HepG2 (cell line): ENCODE data around the gene EYA4. TPM values are rescaled to one million over a fixed set of nuclear protein-coding genes. Genes with fewer than 3 reads are reported as not detected.

ENCODE experiments used
- ATAC-seq: fragments of 200-7000 bp; cut with Tn5 transposase; 3 replicates; pipeline ENCODE4 v1.9.1; 2020; ENCODE audit warnings: mild to moderate bottlenecking, moderate library complexity
- BruUV-seq: library from RNA; stranded (reverse); fragments of 400-500 nt; replicated peaks from 2 replicates; lab custom pipeline; 2021; lab: Mats Ljungman, UMichigan
- CTCF ChIA-PET: fragments of 300-600 bp; formaldehyde crosslinking; extraction: SDS; loops from one replicate; lab custom pipeline; 2021; ENCODE audit warnings: low total read pairs, inconsistent platforms, low intra/inter-chr PET ratio; lab: Yijun Ruan, JAX
- POLR2A ChIA-PET: fragments of 350-600 bp; sonication (Branson Sonifier 250); formaldehyde crosslinking; loops from one replicate; lab custom pipeline; 2020; ENCODE audit warnings: antibody characterized with exemption, inconsistent platforms; lab: Yijun Ruan, JAX
- DNase-seq: peaks from one replicate; pipeline ENCODE4 v3.0.0-alpha.2; 2015; ENCODE audit warnings: low spot score
- FAIRE-seq: peaks from 3 replicates; lab custom pipeline; 2011; peaks lifted over from hg19 to GRCh38; lab: Jason Lieb, UNC
- H2AFZ ChIP-seq: one replicate; pipeline ENCODE4 v1.6.1; 2011; ENCODE audit warnings: low read length, inconsistent platforms
- H3K27ac ChIP-seq: fragments of 300-600 bp; 3 replicates; pipeline ENCODE4 v1.8.0; 2011; ENCODE audit warnings: mixed run types, mild to moderate bottlenecking, mixed read lengths, low read length, inconsistent platforms; ENCODE audit not compliant: insufficient read depth; ENCODE audit errors: extremely low read length
- H3K27me3 ChIP-seq, 2 experiments: fragments of 200-600 bp in 1 of 2; 2 replicates in 1 of 2; 3 replicates in 1 of 2; pipeline versions ENCODE4 v1.6.0 to v1.8.0; 2011; ENCODE audit warnings: low read length in 2 of 2, mild to moderate bottlenecking in 2 of 2, moderate library complexity in 2 of 2, inconsistent platforms in 1 of 2; ENCODE audit not compliant: insufficient read depth in 2 of 2, control insufficient read depth in 1 of 2
- H3K36me3 ChIP-seq, 2 experiments: fragments of 200-600 bp in 1 of 2; replicated peaks in 1 of 2; 2 replicates in 1 of 2; 3 replicates in 1 of 2; pipeline versions ENCODE4 v1.5.1 to v1.8.0; 2011; ENCODE audit warnings: low read length in 2 of 2, inconsistent platforms in 1 of 2; ENCODE audit not compliant: insufficient read depth in 2 of 2, control insufficient read depth in 1 of 2
- H3K4me1 ChIP-seq: 2 replicates; pipeline ENCODE4 v1.5.1; 2012; ENCODE audit warnings: low read length, inconsistent platforms; ENCODE audit not compliant: insufficient read depth
- H3K4me2 ChIP-seq: 2 replicates; pipeline ENCODE4 v1.6.0; 2011; ENCODE audit warnings: low read depth, low read length, inconsistent platforms
- H3K4me3 ChIP-seq, 3 experiments: fragments of 200-600 bp in 1 of 3; sonication (generic), shearing (Covaris generic) in 1 of 3; replicated peaks in 1 of 3; 2 replicates each; pipeline ENCODE4 v1.5.1; 2011 to 2016; ENCODE audit warnings: low read length in 3 of 3, inconsistent platforms in 2 of 3, low read depth in 2 of 3, mild to moderate bottlenecking in 2 of 3, control low read depth in 1 of 3, mixed read lengths in 1 of 3; ENCODE audit not compliant: insufficient read depth in 1 of 3
- H3K79me2 ChIP-seq: one replicate; pipeline ENCODE4 v1.6.1; 2011; ENCODE audit warnings: low read length, inconsistent platforms; ENCODE audit not compliant: insufficient read depth
- H3K9ac ChIP-seq: 2 replicates; pipeline ENCODE4 v1.6.0; 2011; ENCODE audit warnings: mild to moderate bottlenecking, low read depth, low read length, inconsistent platforms; ENCODE audit not compliant: insufficient read depth
- H3K9me3 ChIP-seq: 2 replicates; pipeline ENCODE4 v1.5.1; 2012; ENCODE audit warnings: mild to moderate bottlenecking, low read length
- H4K20me1 ChIP-seq: 2 replicates; pipeline ENCODE4 v1.6.0; 2011; ENCODE audit warnings: inconsistent platforms, mild to moderate bottlenecking, low read length, moderate library complexity; ENCODE audit not compliant: insufficient read depth
- HNRNPK ChIP-seq: fragments of 200-400 bp; formaldehyde crosslinking; IDR thresholded peaks from 2 replicates; pipeline ENCODE4 v1.6.1; 2018; ENCODE audit warnings: low read length, low read depth, moderate library complexity, mild to moderate bottlenecking; ENCODE audit not compliant: poor library complexity, severe bottlenecking
- ISL2 ChIP-seq: sonication (generic); formaldehyde crosslinking; IDR thresholded peaks from 2 replicates; pipeline ENCODE4 v1.5.0; 2020; ENCODE audit warnings: missing genetic modification reagents
- SRF ChIP-seq: IDR thresholded peaks from 2 replicates; pipeline ENCODE4 v1.6.1; 2011; ENCODE audit warnings: mild to moderate bottlenecking, low read depth, low read length, moderate library complexity
- ZNF12 ChIP-seq: sonication (generic); formaldehyde crosslinking; IDR thresholded peaks from 2 replicates; pipeline ENCODE4 v1.5.0; 2020; ENCODE audit warnings: missing genetic modification reagents
- ZNF17 ChIP-seq: sonication (generic); formaldehyde crosslinking; IDR thresholded peaks from 2 replicates; pipeline ENCODE4 v1.5.0; 2020; ENCODE audit warnings: mild to moderate bottlenecking, missing genetic modification reagents
- ZNF317 ChIP-seq: sonication (generic); formaldehyde crosslinking; IDR thresholded peaks from 2 replicates; pipeline ENCODE4 v1.5.0; 2020; ENCODE audit warnings: mild to moderate bottlenecking, missing genetic modification reagents
- ZNF598 ChIP-seq: sonication (generic); formaldehyde crosslinking; IDR thresholded peaks from 2 replicates; pipeline ENCODE4 v1.5.1; 2020; ENCODE audit warnings: mild to moderate bottlenecking, missing genetic modification reagents, borderline replicate concordance
- ZNF607 ChIP-seq: sonication (generic); formaldehyde crosslinking; IDR thresholded peaks from 2 replicates; pipeline ENCODE4 v1.5.1; 2020; ENCODE audit warnings: missing genetic modification reagents, mild to moderate bottlenecking, borderline replicate concordance
- ZNF878 ChIP-seq: sonication (generic); formaldehyde crosslinking; IDR thresholded peaks from 2 replicates; pipeline ENCODE4 v1.8.1; 2023; ENCODE audit warnings: mild to moderate bottlenecking, missing genetic modification reagents, moderate library complexity
- WGBS: methylation state at CpG from one replicate; pipeline ENCODE4 v1.1.6; 2017; ENCODE audit warnings: low lambda C conversion rate; 5-methylcytosine and 5-hydroxymethylcytosine counted together
- in situ Hi-C: cut with HindIII; loops from 2 replicates; pipeline ENCODE4 v1.10.0; 2017; ENCODE audit warnings: low pct_unique_long_range_greater_than_20kb; ENCODE audit not compliant: extremely low pct_ligation_motif_present
- intact Hi-C: fragments of 100-400 bp; cut with micrococcal nuclease; formaldehyde crosslinking; loops from one replicate; pipeline ENCODE4 v1.10.0; 2022; ENCODE audit not compliant: unreplicated experiment
- polyA plus RNA-seq, 8 experiments: library from polyadenylated mRNA; depleted of rRNA in 3 of 8; stranded (reverse) in 7 of 8; unstranded in 1 of 8; fragments of >200 nt; fragmentation: Illumina TruSeq in 4 of 8; extraction: Trizol in 4 of 8; gene quantifications; 2 replicates each; pipeline versions ENCODE4 v1.2.1 to v1.2.3, GENCODE V29; 2011 to 2016; ENCODE audit warnings: low read depth in 4 of 8, missing spikeins in 1 of 8, mixed read lengths in 1 of 8; ENCODE audit not compliant: insufficient read depth in 1 of 8
- total RNA-seq, 5 experiments: library from RNA; depleted of rRNA; stranded (reverse); fragments of >200 nt; fragmentation: Illumina TruSeq; extraction: Trizol; gene quantifications; 2 replicates each; pipeline ENCODE4 v1.2.3, GENCODE V29; 2016; ENCODE audit warnings: low read depth in 1 of 5
- TF ChIP-seq, protein P1 (sequence below): sonication (generic); formaldehyde crosslinking; IDR thresholded peaks from 2 replicates; pipeline ENCODE4 v1.4.0; 2020; ENCODE audit warnings: mild to moderate bottlenecking, missing genetic modification reagents
- TF ChIP-seq, protein P2 (sequence below): sonication (generic); formaldehyde crosslinking; IDR thresholded peaks from 2 replicates; pipeline ENCODE4 v1.8.1; 2023; ENCODE audit warnings: mild to moderate bottlenecking, missing genetic modification reagents
- TF ChIP-seq, protein P3 (sequence below): sonication (generic); formaldehyde crosslinking; IDR thresholded peaks from 2 replicates; pipeline ENCODE4 v1.5.0; 2020; ENCODE audit warnings: mild to moderate bottlenecking, missing genetic modification reagents, borderline replicate concordance
- TF ChIP-seq, protein P4 (sequence below): IDR thresholded peaks from 2 replicates; pipeline ENCODE4 v1.6.1; 2016; ENCODE audit warnings: low read depth, borderline replicate concordance

EYA4 gene
- total and polyA plus RNA-seq, 2 of the 13 experiments (the other 11 are each of a cell fraction or from before 2014, with no cell fraction given): not detected

DNA sequence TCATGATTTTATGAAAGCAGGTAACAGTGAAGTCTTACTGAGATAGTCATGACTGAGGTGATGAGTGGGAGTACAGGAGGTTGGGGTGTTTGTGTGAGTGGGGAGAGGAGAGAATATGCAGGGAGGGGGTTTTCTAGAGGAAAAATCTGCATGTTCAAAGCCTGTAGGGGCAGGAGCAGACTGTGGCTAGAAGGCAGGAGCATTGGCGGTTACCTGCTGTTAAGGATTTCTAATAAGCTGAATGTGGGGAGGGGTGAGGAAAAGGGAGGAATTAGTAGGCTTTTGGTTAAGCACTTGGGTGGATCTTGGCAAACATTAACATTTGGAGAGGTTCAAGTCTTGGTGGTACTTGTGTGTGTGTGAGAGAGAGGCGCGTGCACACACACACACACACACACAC is 70.8 kb downstream of the EYA4 start:
- H3K79me2 ChIP-seq: no peaks in the 10 kb centered on the region
- no TSS peak for BruUV-seq
- in situ Hi-C loops: no loop called here
- H3K4me1 ChIP-seq: no peaks in the 10 kb centered on the region
- no peak overlapping the region for H2AFZ ChIP-seq
- no peak overlapping the region for H3K4me3 ChIP-seq
- FAIRE-seq (no peak), ATAC-seq (no peak), DNase-seq (no peak)
- TF ChIP-seq ZNF12 (CRISPR knock-in tag) (no peak), ZNF878 (CRISPR knock-in tag) (no peak), HNRNPK (peak; percentile 13)
- TF ChIP-seq, protein P1, sequence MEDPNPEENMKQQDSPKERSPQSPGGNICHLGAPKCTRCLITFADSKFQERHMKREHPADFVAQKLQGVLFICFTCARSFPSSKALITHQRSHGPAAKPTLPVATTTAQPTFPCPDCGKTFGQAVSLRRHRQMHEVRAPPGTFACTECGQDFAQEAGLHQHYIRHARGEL (CRISPR knock-in tag): no peak
- TF ChIP-seq, protein P2, sequence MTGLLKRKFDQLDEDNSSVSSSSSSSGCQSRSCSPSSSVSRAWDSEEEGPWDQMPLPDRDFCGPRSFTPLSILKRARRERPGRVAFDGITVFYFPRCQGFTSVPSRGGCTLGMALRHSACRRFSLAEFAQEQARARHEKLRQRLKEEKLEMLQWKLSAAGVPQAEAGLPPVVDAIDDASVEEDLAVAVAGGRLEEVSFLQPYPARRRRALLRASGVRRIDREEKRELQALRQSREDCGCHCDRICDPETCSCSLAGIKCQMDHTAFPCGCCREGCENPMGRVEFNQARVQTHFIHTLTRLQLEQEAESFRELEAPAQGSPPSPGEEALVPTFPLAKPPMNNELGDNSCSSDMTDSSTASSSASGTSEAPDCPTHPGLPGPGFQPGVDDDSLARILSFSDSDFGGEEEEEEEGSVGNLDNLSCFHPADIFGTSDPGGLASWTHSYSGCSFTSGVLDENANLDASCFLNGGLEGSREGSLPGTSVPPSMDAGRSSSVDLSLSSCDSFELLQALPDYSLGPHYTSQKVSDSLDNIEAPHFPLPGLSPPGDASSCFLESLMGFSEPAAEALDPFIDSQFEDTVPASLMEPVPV: no peak
- ChIA-PET POLR2A (no interaction called here), CTCF (no interaction called here)
- no peak overlapping the region for H3K9ac ChIP-seq
- H3K36me3 ChIP-seq: no peaks in the 10 kb centered on the region
- no peaks in the 10 kb centered on the region for H3K27me3 ChIP-seq
- H4K20me1 ChIP-seq: no peaks in the 10 kb centered on the region
- H3K27ac ChIP-seq: no peak overlapping the region
- no peaks in the 10 kb centered on the region for H3K9me3 ChIP-seq
- WGBS: 38% methylated on average over 3 of the region's 3 CpGs
- no peak overlapping the region for H3K4me2 ChIP-seq
- intact Hi-C loops: no loop called here

DNA sequence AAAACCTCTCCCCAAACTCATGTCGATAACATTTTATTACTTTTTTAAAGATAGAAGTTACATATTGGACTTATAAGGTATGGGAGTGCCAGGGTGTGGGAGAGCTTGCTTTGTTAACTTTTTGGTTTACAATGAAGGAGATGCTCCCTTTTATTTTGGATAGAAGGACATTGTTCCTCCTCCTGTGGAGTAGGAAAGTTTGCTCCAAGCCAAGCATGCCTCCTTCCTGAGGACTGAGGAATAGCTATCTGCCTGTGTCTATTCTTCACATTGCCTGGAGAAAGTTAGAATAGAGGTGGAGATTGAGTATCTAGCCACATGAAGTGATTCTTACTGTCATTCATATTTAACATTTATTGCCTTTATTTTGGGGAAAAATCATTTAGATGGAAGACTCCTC is 71.9 kb downstream of the EYA4 start:
- CTCF ChIA-PET: no interaction called here
- ATAC-seq: no peak
- in situ Hi-C loops: no loop called here
- TF ChIP-seq, protein P3, sequence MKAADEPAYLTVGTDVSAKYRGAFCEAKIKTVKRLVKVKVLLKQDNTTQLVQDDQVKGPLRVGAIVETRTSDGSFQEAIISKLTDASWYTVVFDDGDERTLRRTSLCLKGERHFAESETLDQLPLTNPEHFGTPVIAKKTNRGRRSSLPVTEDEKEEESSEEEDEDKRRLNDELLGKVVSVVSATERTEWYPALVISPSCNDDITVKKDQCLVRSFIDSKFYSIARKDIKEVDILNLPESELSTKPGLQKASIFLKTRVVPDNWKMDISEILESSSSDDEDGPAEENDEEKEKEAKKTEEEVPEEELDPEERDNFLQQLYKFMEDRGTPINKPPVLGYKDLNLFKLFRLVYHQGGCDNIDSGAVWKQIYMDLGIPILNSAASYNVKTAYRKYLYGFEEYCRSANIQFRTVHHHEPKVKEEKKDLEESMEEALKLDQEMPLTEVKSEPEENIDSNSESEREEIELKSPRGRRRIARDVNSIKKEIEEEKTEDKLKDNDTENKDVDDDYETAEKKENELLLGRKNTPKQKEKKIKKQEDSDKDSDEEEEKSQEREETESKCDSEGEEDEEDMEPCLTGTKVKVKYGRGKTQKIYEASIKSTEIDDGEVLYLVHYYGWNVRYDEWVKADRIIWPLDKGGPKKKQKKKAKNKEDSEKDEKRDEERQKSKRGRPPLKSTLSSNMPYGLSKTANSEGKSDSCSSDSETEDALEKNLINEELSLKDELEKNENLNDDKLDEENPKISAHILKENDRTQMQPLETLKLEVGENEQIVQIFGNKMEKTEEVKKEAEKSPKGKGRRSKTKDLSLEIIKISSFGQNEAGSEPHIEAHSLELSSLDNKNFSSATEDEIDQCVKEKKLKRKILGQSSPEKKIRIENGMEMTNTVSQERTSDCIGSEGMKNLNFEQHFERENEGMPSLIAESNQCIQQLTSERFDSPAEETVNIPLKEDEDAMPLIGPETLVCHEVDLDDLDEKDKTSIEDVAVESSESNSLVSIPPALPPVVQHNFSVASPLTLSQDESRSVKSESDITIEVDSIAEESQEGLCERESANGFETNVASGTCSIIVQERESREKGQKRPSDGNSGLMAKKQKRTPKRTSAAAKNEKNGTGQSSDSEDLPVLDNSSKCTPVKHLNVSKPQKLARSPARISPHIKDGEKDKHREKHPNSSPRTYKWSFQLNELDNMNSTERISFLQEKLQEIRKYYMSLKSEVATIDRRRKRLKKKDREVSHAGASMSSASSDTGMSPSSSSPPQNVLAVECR (CRISPR knock-in tag): no peak
- no peak for TF ChIP-seq ZNF598
- TF ChIP-seq ISL2 (CRISPR knock-in tag): no peak
- TF ChIP-seq ZNF607 (CRISPR knock-in tag): no peak
- TF ChIP-seq ZNF317 (CRISPR knock-in tag): no peak
- TF ChIP-seq, protein P4, sequence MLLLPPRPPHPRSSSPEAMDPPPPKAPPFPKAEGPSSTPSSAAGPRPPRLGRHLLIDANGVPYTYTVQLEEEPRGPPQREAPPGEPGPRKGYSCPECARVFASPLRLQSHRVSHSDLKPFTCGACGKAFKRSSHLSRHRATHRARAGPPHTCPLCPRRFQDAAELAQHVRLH (CRISPR knock-in tag): no peak
- no peak for TF ChIP-seq SRF
- TF ChIP-seq ZNF17: no peak

More for the DNA sequence above, 71.9 kb downstream of the EYA4 start:
- H3K36me3 ChIP-seq: no peaks in the 10 kb centered on the region
- H3K27me3 ChIP-seq: no peaks in the 10 kb centered on the region
- no peak overlapping the region for H3K9ac ChIP-seq
- WGBS: 0% methylated on average over 1 of the region's 1 CpG
- no peak overlapping the region for H2AFZ ChIP-seq
- no peak overlapping the region for H3K4me3 ChIP-seq
- BruUV-seq: no TSS peak
- no peaks in the 10 kb centered on the region for H3K9me3 ChIP-seq
- POLR2A ChIA-PET: no interaction called here
- DNase-seq: no peak
- FAIRE-seq: no peak
- no peaks in the 10 kb centered on the region for H3K4me1 ChIP-seq
- no peaks in the 10 kb centered on the region for H4K20me1 ChIP-seq
- intact Hi-C loops: no loop called here
- H3K4me2 ChIP-seq: no peak overlapping the region
- no peak overlapping the region for H3K27ac ChIP-seq
- no peaks in the 10 kb centered on the region for H3K79me2 ChIP-seq
